NT2/D1 (cell line): ENCODE data around the gene ZNF594.

Source experiments
- SUZ12 ChIP-seq: IDR thresholded peaks from 2 replicates; pipeline ENCODE4 v1.6.1; 2011; ENCODE audit not compliant: insufficient read length, insufficient read depth; ENCODE audit errors: extremely low read depth
- YY1 ChIP-seq: IDR thresholded peaks from 2 replicates; pipeline ENCODE4 v1.6.1; 2011; ENCODE audit not compliant: insufficient read length, insufficient read depth
- ZNF274 ChIP-seq: IDR thresholded peaks from 2 replicates; pipeline ENCODE4 v1.6.1; 2011; ENCODE audit warnings: mild to moderate bottlenecking, low read depth, low read length

GRCh38 chr17:5139458-5139732, 52.3 kb downstream of the ZNF594 start:
- TF ChIP-seq ZNF274 (no peak), SUZ12 (no peak), YY1 (no peak)
